BJ (cell line): Measurements from ENCODE around the gene APOA1. TPM values are rescaled to one million over a fixed set of nuclear protein-coding genes. Genes with fewer than 3 reads are reported as not detected.

Source experiments
- CTCF ChIA-PET: fragments of 350-600 bp; formaldehyde crosslinking; extraction: SDS; loops from one replicate; lab custom pipeline; 2021; ENCODE audit warnings: antibody characterized with exemption, inconsistent platforms; lab: Yijun Ruan, JAX
- POLR2A ChIA-PET: fragments of 300-600 bp; sonication (Branson Sonifier 250); formaldehyde crosslinking; extraction: SDS; loops from one replicate; lab custom pipeline; 2021; ENCODE audit warnings: antibody characterized with exemption; lab: Charles Lee
- DNase-seq: peaks from one replicate; pipeline ENCODE4 v3.0.0-alpha.2; 2011; ENCODE audit warnings: low read depth
- H3K27me3 ChIP-seq: 2 replicates; pipeline ENCODE4 v1.6.0; 2011; ENCODE audit warnings: low read length; ENCODE audit not compliant: control insufficient read depth, insufficient read depth
- H3K36me3 ChIP-seq: 2 replicates; pipeline ENCODE4 v1.5.1; 2011; ENCODE audit warnings: low read length; ENCODE audit not compliant: control insufficient read depth, insufficient read depth
- H3K4me3 ChIP-seq: 2 replicates; pipeline ENCODE4 v1.5.1; 2011; ENCODE audit warnings: low read depth, mild to moderate bottlenecking, control low read depth, low read length
- polyA plus RNA-seq: library from polyadenylated mRNA; depleted of rRNA; stranded (reverse); fragments of >200 nt; gene quantifications from 2 replicates; pipeline ENCODE4 v1.2.3, GENCODE V29; 2011
- TF ChIP-seq, protein P1 (sequence below): IDR thresholded peaks from 2 replicates; pipeline ENCODE4 v1.5.1; 2011; ENCODE audit warnings: low read depth, mild to moderate bottlenecking, control low read depth, inconsistent platforms, low read length, moderate library complexity; ENCODE audit not compliant: insufficient read depth

APOA1 gene
- polyA plus RNA-seq, 1 experiment, result not detected

DNA sequence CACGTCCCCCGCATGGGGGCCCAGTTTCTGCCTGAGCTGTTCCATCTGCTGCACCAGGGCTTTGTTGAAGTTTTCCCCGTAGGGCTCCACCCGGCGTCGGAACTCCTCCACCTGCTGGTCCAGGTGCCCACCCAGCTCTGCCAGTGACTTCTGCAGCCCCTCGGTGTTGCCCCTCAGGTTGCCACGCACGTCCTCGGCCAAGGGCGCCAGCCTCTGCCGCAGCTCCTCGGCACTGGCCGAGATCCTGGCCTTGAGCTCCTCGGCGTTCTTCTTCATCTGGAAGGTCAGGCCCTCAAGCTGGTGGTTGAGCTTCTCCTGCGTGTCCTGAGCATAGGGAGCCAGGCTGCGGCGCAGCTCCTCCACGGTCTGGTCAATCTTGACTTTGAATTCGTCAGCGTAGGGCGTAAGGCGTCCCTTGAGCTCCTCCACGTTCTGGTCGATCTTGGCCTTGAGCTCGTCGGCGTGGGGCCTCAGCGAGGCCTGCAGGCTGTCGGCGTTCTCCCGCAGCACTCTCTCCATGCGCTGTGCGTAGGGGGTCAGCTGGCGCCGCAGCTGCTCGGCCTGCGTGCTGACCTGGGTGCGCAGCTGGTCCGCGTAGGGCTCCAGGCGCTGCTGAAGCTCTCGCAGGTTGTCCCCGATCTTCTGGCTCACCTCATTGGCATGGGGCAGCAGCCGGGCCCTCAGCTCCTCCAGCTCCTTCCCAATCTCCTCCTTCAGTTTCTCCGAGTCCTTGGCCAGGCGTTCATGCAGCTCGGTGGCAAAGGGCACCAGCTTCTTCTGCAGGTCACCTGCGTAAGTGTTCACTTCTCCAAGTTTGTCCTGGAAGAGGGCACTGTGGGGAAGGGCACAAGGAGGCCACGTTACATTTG, 16.1 kb downstream of the APOA1 start:
- no peak for DNase-seq
- TF ChIP-seq, protein P1, sequence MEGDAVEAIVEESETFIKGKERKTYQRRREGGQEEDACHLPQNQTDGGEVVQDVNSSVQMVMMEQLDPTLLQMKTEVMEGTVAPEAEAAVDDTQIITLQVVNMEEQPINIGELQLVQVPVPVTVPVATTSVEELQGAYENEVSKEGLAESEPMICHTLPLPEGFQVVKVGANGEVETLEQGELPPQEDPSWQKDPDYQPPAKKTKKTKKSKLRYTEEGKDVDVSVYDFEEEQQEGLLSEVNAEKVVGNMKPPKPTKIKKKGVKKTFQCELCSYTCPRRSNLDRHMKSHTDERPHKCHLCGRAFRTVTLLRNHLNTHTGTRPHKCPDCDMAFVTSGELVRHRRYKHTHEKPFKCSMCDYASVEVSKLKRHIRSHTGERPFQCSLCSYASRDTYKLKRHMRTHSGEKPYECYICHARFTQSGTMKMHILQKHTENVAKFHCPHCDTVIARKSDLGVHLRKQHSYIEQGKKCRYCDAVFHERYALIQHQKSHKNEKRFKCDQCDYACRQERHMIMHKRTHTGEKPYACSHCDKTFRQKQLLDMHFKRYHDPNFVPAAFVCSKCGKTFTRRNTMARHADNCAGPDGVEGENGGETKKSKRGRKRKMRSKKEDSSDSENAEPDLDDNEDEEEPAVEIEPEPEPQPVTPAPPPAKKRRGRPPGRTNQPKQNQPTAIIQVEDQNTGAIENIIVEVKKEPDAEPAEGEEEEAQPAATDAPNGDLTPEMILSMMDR, result no peak
- ChIA-PET POLR2A (no interaction called here), CTCF (interaction anchor here (1.1 to 1.5 kb wide), 2 partner anchors 15 to 89 kb away, joined by 4 to 5 read pairs; no protein-coding TSS in a partner anchor)
- H3K36me3 ChIP-seq, result no peaks in the 10 kb centered on the region
- no peaks in the 10 kb centered on the region for H3K27me3 ChIP-seq
- H3K4me3 ChIP-seq, result no peak overlapping the region

DNA sequence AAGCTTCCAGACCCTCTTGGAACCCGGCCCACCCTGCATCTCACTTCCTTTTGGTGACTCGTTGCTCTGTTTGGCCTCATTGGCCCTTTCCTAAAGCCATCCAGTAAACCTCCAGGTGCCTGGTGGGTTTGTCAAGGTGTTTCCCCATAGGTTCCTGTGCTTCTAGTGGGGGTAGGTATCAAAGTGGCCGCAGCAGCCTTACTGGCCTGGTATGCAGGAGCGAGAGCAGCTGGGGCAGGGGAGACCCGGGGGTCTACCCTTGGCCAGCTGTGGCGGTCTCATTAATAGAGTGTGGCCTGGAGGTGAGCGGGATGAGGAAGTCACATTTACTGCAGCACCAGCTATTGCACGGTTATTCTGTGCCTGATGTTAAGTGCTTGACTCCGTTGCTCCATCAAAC, 18.4 kb downstream of the APOA1 start:
- POLR2A ChIA-PET, result no interaction called here
- CTCF ChIA-PET, result interaction anchor here (1.3 kb wide), 1 partner anchor 28 kb away, joined by 3 read pairs; the partner anchor contains the start of gene APOA5
- TF ChIP-seq, protein P1, result no peak
- H3K4me3 ChIP-seq, result no peak overlapping the region
- no peaks in the 10 kb centered on the region for H3K27me3 ChIP-seq
- H3K36me3 ChIP-seq, result no peaks in the 10 kb centered on the region
- no peak for DNase-seq

DNA sequence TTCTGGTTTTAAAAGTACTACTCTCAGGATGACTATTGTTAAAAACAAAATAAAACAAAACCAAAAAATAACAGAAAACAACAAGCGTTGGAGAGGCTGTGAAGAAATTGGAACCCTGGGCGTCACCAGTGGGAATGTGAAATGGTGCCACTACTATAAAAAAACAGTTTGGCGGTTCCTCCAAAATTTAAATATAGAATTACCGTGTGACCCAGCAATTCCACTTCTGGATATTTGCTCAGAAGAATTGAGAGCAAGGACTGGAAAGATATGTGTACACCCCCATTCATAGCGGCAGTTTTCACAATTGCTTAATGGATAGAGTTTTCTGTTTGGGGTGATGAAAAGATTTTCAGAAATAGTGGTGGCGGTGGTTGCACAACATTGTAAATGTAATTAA, 22.9 kb downstream of the APOA1 start:
- Histone ChIP-seq H3K27me3 (no peaks in the 10 kb centered on the region), H3K4me3 (no peak overlapping the region), H3K36me3 (no peaks in the 10 kb centered on the region)
- DNase-seq, result no peak
- TF ChIP-seq, protein P1, result no peak
- CTCF ChIA-PET, result no interaction called here
- POLR2A ChIA-PET, result no interaction called here

DNA sequence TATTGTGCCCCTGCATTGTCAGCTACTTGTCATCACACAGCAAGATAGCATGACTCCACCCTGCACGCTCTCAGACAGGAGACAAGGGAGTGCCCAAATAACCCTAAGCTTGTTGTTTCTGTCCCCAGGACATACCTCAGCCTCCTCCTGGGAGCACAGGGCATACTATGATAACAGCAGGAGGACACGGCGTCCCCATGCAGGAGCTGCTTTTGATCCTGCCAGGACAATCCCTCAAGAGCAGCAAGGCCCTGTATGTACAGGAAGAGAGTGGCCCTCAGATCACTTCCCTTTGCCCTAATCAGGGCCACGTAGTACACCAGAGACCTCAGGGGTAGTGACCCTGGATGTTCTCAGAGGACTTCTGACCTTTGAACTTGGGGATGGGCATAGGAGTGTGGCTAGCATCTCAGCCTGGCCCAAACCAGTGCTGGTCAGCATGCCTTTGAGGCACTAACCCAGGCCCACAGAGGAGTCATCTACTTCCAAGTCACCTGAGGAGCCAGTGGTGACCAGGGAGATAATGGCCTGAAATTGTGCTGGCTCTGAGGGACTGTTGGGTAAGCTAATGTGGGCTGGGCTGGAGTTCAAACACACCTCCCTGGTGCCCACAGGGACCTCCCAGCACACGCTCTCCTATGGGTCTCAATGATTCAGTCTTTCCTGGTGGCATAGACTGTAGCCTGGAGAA, 23.5 kb downstream of the APOA1 start:
- Histone ChIP-seq H3K36me3 (no peaks in the 10 kb centered on the region), H3K4me3 (no peak overlapping the region), H3K27me3 (no peaks in the 10 kb centered on the region)
- POLR2A ChIA-PET, result no interaction called here
- DNase-seq, result no peak
- TF ChIP-seq, protein P1, result no peak
- CTCF ChIA-PET, result interaction anchor here (0.7 to 1.4 kb wide), 4 partner anchors 22 to 292 kb away, joined by 4 to 6 read pairs (median 4); partner anchors contain the start of gene APOA5

DNA sequence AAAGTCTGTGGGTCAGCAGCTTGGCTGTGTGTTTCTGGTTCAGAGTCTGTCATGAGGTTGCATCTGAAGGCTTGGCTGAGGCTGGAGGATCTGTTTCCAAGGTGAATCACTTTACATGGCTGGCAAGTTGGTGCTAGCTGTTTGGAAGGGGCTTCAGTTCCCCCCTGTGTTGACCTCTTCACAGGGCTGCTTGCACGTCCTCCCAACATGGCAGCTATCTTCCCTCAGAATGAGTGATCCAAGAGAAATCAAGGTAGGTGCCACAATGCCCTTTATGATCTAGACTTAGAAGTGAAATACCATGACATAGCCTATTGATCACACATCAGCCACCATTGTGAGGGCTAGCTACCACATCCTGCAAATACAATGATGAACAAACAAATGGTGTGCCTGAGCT, 24.3 kb downstream of the APOA1 start:
- CTCF ChIA-PET, result interaction anchor here (0.7 to 1.4 kb wide), 5 partner anchors 22 to 293 kb away, joined by 3 to 6 read pairs (median 4); partner anchors contain the start of gene APOA5
- TF ChIP-seq, protein P1, result no peak

More for the DNA sequence above, 24.3 kb downstream of the APOA1 start:
- no peak for DNase-seq
- H3K4me3 ChIP-seq, result no peak overlapping the region
- POLR2A ChIA-PET, result no interaction called here
- no peaks in the 10 kb centered on the region for H3K27me3 ChIP-seq
- H3K36me3 ChIP-seq, result no peaks in the 10 kb centered on the region
